HCT116 (cell line): Measurements from ENCODE around the gene ZNFX1.

Source experiments
- POLR2A ChIP-seq: IDR thresholded peaks from 2 replicates; pipeline ENCODE4 v1.7.0; 2011; ENCODE audit warnings: borderline replicate concordance; ENCODE audit not compliant: insufficient read depth, insufficient read length; ENCODE audit errors: extremely low read depth
- YY1 ChIP-seq: IDR thresholded peaks from 2 replicates; pipeline ENCODE4 v1.6.1; 2011; ENCODE audit warnings: low read length, low read depth, moderate library complexity, mild to moderate bottlenecking; ENCODE audit not compliant: insufficient replicate concordance; ENCODE audit errors: extremely low read depth
- TF ChIP-seq, protein P1 (sequence below): IDR thresholded peaks from 2 replicates; pipeline ENCODE4 v1.6.1; 2012; ENCODE audit warnings: low read depth

DNA sequence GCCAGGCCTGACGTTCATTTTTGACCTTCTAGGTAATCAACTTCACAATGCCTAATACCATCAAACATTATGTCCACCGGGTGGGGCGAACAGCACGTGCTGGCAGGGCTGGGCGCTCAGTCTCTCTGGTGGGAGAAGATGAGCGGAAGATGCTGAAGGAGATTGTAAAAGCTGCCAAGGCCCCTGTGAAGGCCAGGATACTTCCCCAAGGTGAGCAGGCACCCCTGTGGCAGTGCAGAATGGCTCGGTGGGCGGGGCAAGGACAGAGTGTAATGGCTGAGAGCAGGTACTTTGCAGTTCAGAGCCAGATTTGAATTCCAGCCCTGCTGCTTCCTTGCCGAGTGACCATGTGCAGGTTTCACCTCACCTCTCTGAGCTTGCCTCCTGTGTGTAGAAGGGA lies 41.6 kb downstream of the ZNFX1 start:
- TF ChIP-seq, protein P1, sequence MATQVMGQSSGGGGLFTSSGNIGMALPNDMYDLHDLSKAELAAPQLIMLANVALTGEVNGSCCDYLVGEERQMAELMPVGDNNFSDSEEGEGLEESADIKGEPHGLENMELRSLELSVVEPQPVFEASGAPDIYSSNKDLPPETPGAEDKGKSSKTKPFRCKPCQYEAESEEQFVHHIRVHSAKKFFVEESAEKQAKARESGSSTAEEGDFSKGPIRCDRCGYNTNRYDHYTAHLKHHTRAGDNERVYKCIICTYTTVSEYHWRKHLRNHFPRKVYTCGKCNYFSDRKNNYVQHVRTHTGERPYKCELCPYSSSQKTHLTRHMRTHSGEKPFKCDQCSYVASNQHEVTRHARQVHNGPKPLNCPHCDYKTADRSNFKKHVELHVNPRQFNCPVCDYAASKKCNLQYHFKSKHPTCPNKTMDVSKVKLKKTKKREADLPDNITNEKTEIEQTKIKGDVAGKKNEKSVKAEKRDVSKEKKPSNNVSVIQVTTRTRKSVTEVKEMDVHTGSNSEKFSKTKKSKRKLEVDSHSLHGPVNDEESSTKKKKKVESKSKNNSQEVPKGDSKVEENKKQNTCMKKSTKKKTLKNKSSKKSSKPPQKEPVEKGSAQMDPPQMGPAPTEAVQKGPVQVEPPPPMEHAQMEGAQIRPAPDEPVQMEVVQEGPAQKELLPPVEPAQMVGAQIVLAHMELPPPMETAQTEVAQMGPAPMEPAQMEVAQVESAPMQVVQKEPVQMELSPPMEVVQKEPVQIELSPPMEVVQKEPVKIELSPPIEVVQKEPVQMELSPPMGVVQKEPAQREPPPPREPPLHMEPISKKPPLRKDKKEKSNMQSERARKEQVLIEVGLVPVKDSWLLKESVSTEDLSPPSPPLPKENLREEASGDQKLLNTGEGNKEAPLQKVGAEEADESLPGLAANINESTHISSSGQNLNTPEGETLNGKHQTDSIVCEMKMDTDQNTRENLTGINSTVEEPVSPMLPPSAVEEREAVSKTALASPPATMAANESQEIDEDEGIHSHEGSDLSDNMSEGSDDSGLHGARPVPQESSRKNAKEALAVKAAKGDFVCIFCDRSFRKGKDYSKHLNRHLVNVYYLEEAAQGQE, result no peak
- TF ChIP-seq POLR2A (no peak), YY1 (no peak)
